Measurements from ENCODE around the gene ADCY2. TPM values are rescaled to one million over a fixed set of nuclear protein-coding genes. Genes with fewer than 3 reads are reported as not detected.

ADCY2 gene
- total and polyA plus RNA-seq, 2 of the 13 experiments (the other 11 are each of a cell fraction or from before 2014, with no cell fraction given), result not detected

DNA sequence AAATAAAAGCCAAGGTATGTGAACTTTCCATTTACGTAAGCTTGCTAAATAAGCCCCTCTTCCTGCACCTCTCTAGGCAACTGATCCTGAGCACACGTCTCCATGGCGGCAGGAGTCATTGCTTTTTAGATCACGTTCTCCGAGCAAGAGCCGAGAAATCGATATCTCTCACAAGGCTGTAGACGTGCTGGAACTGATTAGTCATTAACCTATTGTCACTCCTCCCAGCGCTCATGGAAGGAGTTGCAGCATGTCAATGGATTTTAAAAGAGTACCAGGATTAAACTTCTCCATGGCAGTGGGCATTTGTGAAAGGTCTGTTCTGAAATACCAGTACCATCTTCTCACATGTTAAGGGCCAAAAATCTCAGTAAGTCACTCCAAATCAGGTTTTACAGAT lies 4.7 kb upstream of the ADCY2 start:
- H3K4me3 ChIP-seq (replicated peaks in 1 of 3; ENCODE audit: insufficient read depth in 1 of 3, low read depth in 2 of 3, low read length in 3 of 3), result no peak overlapping the region
- BruUV-seq (replicated peaks), result no TSS peak
- no peak overlapping the region for H2AFZ ChIP-seq (ENCODE audit: low read length)
- H3K27me3 ChIP-seq (ENCODE audit: control insufficient read depth in 1 of 2, insufficient read depth in 2 of 2, low read length in 2 of 2), result peaks cover 0 to 8% of the 10 kb centered on the region in 2 experiments; a peak in 2 of 5 replicates
- in situ Hi-C loops (cut with HindIII; ENCODE audit: extremely low pct_ligation_motif_present, low pct_unique_long_range_greater_than_20kb) (loop anchor here (25.0 kb wide), 1 partner anchor 579 kb away; no protein-coding TSS in a partner anchor), intact Hi-C loops (cut with micrococcal nuclease; ENCODE audit: unreplicated experiment) (loop anchor here (1.0 kb wide), 1 partner anchor 570 kb away; no protein-coding TSS in a partner anchor)
- WGBS (ENCODE audit: low lambda C conversion rate), result 2% methylated on average over 9 of the region's 9 CpGs
- no peaks in the 10 kb centered on the region for H3K4me1 ChIP-seq (ENCODE audit: insufficient read depth, low read length)
- ChIA-PET POLR2A (no interaction called here), CTCF (ENCODE audit: low intra/inter-chr PET ratio, low total read pairs) (no interaction called here)
- H3K79me2 ChIP-seq (ENCODE audit: insufficient read depth, low read length), result no peaks in the 10 kb centered on the region
- no peak overlapping the region for H3K4me2 ChIP-seq (ENCODE audit: low read depth, low read length)
- no peaks in the 10 kb centered on the region for H3K9me3 ChIP-seq (ENCODE audit: low read length)
- H3K27ac ChIP-seq (ENCODE audit: extremely low read length, insufficient read depth, low read length), result no peak overlapping the region
- H4K20me1 ChIP-seq (ENCODE audit: insufficient read depth, low read length), result no peaks in the 10 kb centered on the region; the same call in 1 of the 2 replicates
- FAIRE-seq (no peak), DNase-seq (ENCODE audit: low spot score) (peak; percentile 33), ATAC-seq (peak; percentile 82)
- H3K9ac ChIP-seq (ENCODE audit: insufficient read depth, low read depth, low read length), result no peak overlapping the region
- H3K36me3 ChIP-seq (replicated peaks in 1 of 2; ENCODE audit: control insufficient read depth in 1 of 2, insufficient read depth in 2 of 2, low read length in 2 of 2), result no peaks in the 10 kb centered on the region
- no peak for TF ChIP-seq MAFG (CRISPR knock-in tag; IDR thresholded peaks at IDR 0.05)
- no peak for TF ChIP-seq ZNF572 (CRISPR knock-in tag; IDR thresholded peaks at IDR 0.05)
- peak; percentile 43; the same call in 1 of the 2 replicates for TF ChIP-seq BHLHE40 (IDR thresholded peaks at IDR 0.05; ENCODE audit: low read length)
- no peak for TF ChIP-seq FOXP1 (IDR thresholded peaks at IDR 0.05)
- no peak for TF ChIP-seq FOXP1 (CRISPR knock-in tag; IDR thresholded peaks at IDR 0.05)
- TF ChIP-seq, protein P1, sequence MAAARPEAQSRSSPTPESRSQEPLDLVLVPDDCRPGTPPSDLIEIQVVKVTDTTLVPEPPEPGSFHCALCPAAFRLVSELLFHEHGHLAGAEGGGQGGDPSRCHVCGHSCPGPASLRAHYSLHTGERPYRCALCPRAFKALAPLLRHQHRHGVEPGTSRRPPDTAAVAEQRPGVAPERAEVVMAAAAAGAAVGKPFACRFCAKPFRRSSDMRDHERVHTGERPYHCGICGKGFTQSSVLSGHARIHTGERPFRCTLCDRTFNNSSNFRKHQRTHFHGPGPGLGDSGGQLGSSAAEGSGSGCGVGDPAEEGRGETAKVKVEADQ (CRISPR knock-in tag; IDR thresholded peaks at IDR 0.05; ENCODE audit: borderline replicate concordance), result no peak
- TF ChIP-seq, protein P2, sequence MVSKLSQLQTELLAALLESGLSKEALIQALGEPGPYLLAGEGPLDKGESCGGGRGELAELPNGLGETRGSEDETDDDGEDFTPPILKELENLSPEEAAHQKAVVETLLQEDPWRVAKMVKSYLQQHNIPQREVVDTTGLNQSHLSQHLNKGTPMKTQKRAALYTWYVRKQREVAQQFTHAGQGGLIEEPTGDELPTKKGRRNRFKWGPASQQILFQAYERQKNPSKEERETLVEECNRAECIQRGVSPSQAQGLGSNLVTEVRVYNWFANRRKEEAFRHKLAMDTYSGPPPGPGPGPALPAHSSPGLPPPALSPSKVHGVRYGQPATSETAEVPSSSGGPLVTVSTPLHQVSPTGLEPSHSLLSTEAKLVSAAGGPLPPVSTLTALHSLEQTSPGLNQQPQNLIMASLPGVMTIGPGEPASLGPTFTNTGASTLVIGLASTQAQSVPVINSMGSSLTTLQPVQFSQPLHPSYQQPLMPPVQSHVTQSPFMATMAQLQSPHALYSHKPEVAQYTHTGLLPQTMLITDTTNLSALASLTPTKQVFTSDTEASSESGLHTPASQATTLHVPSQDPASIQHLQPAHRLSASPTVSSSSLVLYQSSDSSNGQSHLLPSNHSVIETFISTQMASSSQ (IDR thresholded peaks at IDR 0.05; ENCODE audit: low read depth), result 0 out of 2 replicates have a peak, but pooled peaks have one; percentile 23
- TF ChIP-seq, protein P2 (CRISPR knock-in tag; IDR thresholded peaks at IDR 0.05; ENCODE audit: borderline replicate concordance), result no peak
- no peak for TF ChIP-seq ZNF720 (CRISPR knock-in tag; IDR thresholded peaks at IDR 0.05)
- TF ChIP-seq, protein P3, sequence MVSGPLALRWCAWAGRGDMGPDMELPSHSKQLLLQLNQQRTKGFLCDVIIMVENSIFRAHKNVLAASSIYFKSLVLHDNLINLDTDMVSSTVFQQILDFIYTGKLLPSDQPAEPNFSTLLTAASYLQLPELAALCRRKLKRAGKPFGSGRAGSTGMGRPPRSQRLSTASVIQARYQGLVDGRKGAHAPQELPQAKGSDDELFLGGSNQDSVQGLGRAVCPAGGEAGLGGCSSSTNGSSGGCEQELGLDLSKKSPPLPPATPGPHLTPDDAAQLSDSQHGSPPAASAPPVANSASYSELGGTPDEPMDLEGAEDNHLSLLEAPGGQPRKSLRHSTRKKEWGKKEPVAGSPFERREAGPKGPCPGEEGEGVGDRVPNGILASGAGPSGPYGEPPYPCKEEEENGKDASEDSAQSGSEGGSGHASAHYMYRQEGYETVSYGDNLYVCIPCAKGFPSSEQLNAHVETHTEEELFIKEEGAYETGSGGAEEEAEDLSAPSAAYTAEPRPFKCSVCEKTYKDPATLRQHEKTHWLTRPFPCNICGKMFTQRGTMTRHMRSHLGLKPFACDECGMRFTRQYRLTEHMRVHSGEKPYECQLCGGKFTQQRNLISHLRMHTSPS (CRISPR knock-in tag; IDR thresholded peaks at IDR 0.05; ENCODE audit: low read depth), result no peak
- TF ChIP-seq, protein P4, sequence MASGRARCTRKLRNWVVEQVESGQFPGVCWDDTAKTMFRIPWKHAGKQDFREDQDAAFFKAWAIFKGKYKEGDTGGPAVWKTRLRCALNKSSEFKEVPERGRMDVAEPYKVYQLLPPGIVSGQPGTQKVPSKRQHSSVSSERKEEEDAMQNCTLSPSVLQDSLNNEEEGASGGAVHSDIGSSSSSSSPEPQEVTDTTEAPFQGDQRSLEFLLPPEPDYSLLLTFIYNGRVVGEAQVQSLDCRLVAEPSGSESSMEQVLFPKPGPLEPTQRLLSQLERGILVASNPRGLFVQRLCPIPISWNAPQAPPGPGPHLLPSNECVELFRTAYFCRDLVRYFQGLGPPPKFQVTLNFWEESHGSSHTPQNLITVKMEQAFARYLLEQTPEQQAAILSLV (CRISPR knock-in tag; IDR thresholded peaks at IDR 0.05; ENCODE audit: borderline replicate concordance), result no peak
- TF ChIP-seq, protein P5, sequence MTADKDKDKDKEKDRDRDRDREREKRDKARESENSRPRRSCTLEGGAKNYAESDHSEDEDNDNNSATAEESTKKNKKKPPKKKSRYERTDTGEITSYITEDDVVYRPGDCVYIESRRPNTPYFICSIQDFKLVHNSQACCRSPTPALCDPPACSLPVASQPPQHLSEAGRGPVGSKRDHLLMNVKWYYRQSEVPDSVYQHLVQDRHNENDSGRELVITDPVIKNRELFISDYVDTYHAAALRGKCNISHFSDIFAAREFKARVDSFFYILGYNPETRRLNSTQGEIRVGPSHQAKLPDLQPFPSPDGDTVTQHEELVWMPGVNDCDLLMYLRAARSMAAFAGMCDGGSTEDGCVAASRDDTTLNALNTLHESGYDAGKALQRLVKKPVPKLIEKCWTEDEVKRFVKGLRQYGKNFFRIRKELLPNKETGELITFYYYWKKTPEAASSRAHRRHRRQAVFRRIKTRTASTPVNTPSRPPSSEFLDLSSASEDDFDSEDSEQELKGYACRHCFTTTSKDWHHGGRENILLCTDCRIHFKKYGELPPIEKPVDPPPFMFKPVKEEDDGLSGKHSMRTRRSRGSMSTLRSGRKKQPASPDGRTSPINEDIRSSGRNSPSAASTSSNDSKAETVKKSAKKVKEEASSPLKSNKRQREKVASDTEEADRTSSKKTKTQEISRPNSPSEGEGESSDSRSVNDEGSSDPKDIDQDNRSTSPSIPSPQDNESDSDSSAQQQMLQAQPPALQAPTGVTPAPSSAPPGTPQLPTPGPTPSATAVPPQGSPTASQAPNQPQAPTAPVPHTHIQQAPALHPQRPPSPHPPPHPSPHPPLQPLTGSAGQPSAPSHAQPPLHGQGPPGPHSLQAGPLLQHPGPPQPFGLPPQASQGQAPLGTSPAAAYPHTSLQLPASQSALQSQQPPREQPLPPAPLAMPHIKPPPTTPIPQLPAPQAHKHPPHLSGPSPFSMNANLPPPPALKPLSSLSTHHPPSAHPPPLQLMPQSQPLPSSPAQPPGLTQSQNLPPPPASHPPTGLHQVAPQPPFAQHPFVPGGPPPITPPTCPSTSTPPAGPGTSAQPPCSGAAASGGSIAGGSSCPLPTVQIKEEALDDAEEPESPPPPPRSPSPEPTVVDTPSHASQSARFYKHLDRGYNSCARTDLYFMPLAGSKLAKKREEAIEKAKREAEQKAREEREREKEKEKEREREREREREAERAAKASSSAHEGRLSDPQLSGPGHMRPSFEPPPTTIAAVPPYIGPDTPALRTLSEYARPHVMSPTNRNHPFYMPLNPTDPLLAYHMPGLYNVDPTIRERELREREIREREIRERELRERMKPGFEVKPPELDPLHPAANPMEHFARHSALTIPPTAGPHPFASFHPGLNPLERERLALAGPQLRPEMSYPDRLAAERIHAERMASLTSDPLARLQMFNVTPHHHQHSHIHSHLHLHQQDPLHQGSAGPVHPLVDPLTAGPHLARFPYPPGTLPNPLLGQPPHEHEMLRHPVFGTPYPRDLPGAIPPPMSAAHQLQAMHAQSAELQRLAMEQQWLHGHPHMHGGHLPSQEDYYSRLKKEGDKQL (CRISPR knock-in tag; IDR thresholded peaks at IDR 0.05; ENCODE audit: low read depth), result no peak
